SK-N-SH treated with all-trans-retinoic acid at 6 μM for 48 hours (cell line): ENCODE measurements around the gene ENO4.

ENCODE experiments used
- RARB ChIP-seq: fragments of 250-450 bp; sonication (Bioruptor Pico); IDR thresholded peaks from 2 replicates; pipeline ENCODE4 v1.8.0; 2021; ENCODE audit warnings: mild to moderate bottlenecking, moderate library complexity
- ZFP3 ChIP-seq: fragments of 250-450 bp; sonication (Bioruptor Pico); IDR thresholded peaks from 2 replicates; pipeline ENCODE4 v1.5.0; 2020; ENCODE audit warnings: mild to moderate bottlenecking, moderate library complexity
- ZNF565 ChIP-seq: fragments of 450-650 bp; formaldehyde crosslinking; conservative IDR thresholded peaks from 2 replicates; pipeline ENCODE4 v1.5.0; 2020; ENCODE audit warnings: low read depth, mild to moderate bottlenecking, moderate library complexity
- TF ChIP-seq, protein P1 (sequence below): fragments of 250-450 bp; sonication (Bioruptor Pico); IDR thresholded peaks from 2 replicates; pipeline ENCODE4 v1.8.0; 2020; ENCODE audit warnings: mild to moderate bottlenecking, moderate library complexity, borderline replicate concordance

DNA sequence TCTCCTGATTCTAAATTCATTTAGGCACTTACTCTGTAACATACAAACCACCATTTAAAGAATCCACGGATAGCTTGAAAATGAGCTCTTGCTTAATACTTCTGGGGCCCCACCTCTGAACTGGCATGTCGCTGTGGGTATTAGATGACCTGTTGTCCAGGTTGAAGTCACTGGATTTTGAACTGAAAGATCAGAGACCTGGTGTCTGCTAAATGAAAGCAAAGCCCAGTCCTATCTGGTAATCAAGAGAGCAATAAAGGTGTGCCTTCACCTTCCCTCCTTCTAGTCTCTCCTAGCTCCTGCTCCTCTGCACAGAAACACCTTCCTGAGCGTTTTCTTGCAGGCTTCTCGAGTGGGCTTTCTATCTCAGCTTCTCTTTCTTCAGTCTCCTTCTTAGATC is 4.4 kb downstream of the ENO4 start:
- TF ChIP-seq ZNF565 (CRISPR knock-in tag) (no peak), ZFP3 (CRISPR knock-in tag) (no peak), RARB (no peak)
- TF ChIP-seq, protein P1, sequence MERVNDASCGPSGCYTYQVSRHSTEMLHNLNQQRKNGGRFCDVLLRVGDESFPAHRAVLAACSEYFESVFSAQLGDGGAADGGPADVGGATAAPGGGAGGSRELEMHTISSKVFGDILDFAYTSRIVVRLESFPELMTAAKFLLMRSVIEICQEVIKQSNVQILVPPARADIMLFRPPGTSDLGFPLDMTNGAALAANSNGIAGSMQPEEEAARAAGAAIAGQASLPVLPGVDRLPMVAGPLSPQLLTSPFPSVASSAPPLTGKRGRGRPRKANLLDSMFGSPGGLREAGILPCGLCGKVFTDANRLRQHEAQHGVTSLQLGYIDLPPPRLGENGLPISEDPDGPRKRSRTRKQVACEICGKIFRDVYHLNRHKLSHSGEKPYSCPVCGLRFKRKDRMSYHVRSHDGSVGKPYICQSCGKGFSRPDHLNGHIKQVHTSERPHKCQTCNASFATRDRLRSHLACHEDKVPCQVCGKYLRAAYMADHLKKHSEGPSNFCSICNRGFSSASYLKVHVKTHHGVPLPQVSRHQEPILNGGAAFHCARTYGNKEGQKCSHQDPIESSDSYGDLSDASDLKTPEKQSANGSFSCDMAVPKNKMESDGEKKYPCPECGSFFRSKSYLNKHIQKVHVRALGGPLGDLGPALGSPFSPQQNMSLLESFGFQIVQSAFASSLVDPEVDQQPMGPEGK (CRISPR knock-in tag), result no peak
